GM19324 (cell line): Measurements from ENCODE around the gene TRAPPC2L.
A peak's percentile ranks its signal among the peaks of the same experiment; 100 is the strongest.

ENCODE experiments used
- ATAC-seq: cut with Tn5 transposase; IDR thresholded peaks from one replicate; pipeline ENCODE4 v1.9.1; 2021; ENCODE audit warnings: mild to moderate bottlenecking, moderate library complexity; ENCODE audit not compliant: unreplicated experiment, low FRiP score

Gene TRAPPC2L

GRCh38 chr16:88855736-88856121, 1.2 kb upstream of the TRAPPC2L start:
- no peak for ATAC-seq

GRCh38 chr16:88856122-88856827, 652 bp upstream of the TRAPPC2L start:
- no peak for ATAC-seq

- ATAC-seq = peak; percentile 31
These were observed 907 bp downstream of the TRAPPC2L start for GRCh38 chr16:88857728-88858339.

- ATAC-seq = no peak
These were observed 2.6 kb downstream of the TRAPPC2L start for GRCh38 chr16:88859381-88860091.

- ATAC-seq = no peak
These were observed 4.4 kb downstream of the TRAPPC2L start for GRCh38 chr16:88861359-88861758.

- ATAC-seq = no peak
These were observed 6.0 kb downstream of the TRAPPC2L start for GRCh38 chr16:88862968-88863367.

GRCh38 chr16:88863426-88863825, 6.5 kb downstream of the TRAPPC2L start:
- no peak for ATAC-seq

- no peak for ATAC-seq
These were observed 7.2 kb downstream of the TRAPPC2L start for GRCh38 chr16:88864099-88864498.

- no peak for ATAC-seq
These were observed 7.6 kb downstream of the TRAPPC2L start for GRCh38 chr16:88864521-88864920.

- no peak for ATAC-seq
These were observed 8.4 kb downstream of the TRAPPC2L start for GRCh38 chr16:88865310-88865709.

GRCh38 chr16:88865742-88866141, 8.8 kb downstream of the TRAPPC2L start:
- ATAC-seq = no peak

- ATAC-seq = no peak
These were observed 9.4 kb downstream of the TRAPPC2L start, which contains the start of gene PABPN1L for GRCh38 chr16:88866151-88866920. Gene PABPN1L (minus strand): TSS chr16:88866660. CDS start chr16:88866606, 54 bp downstream.

- no peak for ATAC-seq
These were observed 10.8 kb downstream of the TRAPPC2L start for GRCh38 chr16:88867581-88868246.

GRCh38 chr16:88868974-88869672, 12.2 kb downstream of the TRAPPC2L start:
- no peak for ATAC-seq

GRCh38 chr16:88869673-88869980, 12.7 kb downstream of the TRAPPC2L start:
- no peak for ATAC-seq

GRCh38 chr16:88870608-88871348, 13.9 kb downstream of the TRAPPC2L start:
- ATAC-seq = no peak

GRCh38 chr16:88871349-88871702, 14.4 kb downstream of the TRAPPC2L start:
- no peak for ATAC-seq

- ATAC-seq = no peak
These were observed 14.9 kb downstream of the TRAPPC2L start for GRCh38 chr16:88871730-88872416.
